HG03354 (cell line): Measurements from ENCODE around the gene TMEM187.

ENCODE experiments used
- ATAC-seq: cut with Tn5 transposase; IDR thresholded peaks from one replicate; pipeline ENCODE4 v1.9.1; 2021; ENCODE audit warnings: mild to moderate bottlenecking; ENCODE audit not compliant: unreplicated experiment, poor library complexity, severe bottlenecking

TMEM187 gene, protein sequence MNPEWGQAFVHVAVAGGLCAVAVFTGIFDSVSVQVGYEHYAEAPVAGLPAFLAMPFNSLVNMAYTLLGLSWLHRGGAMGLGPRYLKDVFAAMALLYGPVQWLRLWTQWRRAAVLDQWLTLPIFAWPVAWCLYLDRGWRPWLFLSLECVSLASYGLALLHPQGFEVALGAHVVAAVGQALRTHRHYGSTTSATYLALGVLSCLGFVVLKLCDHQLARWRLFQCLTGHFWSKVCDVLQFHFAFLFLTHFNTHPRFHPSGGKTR

DNA sequence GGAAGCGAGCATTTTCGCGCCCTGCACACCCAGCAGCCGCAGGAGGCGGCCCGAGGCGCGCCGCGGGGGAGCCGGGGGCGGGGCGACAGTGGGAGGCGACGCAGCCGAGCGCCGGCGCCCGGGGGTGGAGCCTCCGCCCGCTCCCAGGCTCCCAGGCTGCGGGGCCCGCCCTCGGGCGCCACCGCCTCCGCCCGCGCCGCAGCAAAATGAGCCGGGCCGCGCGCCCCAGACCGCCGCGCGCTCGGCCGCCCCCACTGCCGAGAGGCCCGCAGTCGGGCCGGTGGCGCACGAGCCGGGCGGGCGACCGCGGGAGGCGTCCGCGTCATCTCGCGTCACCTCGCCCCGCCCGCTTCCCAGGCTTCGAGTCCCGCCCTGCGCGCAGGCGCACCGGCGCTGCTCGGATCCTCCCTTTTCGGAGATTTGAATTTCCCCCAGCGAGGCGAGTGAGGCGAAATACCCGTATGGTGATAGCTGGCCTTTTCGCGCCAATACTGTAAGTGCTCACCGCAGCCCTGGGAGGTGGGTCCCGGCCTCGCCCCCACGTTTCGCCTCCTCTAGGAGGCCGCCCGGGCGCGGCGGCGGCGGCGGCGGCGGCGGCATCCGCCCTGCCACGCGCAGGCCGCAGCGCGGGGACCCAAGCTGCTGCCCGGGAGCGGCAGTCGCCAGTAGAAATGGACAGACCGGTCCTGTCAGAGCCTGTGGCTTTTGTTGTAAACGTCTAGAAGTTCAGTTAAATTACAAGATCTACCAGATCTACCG is at the start of gene TMEM187:
TSS of gene TMEM187 (plus strand) at position 387 of the 759 bp plus-strand sequence. CDS start 9,309 bp downstream, outside the sequence.
- ATAC-seq = peak; percentile 58

DNA sequence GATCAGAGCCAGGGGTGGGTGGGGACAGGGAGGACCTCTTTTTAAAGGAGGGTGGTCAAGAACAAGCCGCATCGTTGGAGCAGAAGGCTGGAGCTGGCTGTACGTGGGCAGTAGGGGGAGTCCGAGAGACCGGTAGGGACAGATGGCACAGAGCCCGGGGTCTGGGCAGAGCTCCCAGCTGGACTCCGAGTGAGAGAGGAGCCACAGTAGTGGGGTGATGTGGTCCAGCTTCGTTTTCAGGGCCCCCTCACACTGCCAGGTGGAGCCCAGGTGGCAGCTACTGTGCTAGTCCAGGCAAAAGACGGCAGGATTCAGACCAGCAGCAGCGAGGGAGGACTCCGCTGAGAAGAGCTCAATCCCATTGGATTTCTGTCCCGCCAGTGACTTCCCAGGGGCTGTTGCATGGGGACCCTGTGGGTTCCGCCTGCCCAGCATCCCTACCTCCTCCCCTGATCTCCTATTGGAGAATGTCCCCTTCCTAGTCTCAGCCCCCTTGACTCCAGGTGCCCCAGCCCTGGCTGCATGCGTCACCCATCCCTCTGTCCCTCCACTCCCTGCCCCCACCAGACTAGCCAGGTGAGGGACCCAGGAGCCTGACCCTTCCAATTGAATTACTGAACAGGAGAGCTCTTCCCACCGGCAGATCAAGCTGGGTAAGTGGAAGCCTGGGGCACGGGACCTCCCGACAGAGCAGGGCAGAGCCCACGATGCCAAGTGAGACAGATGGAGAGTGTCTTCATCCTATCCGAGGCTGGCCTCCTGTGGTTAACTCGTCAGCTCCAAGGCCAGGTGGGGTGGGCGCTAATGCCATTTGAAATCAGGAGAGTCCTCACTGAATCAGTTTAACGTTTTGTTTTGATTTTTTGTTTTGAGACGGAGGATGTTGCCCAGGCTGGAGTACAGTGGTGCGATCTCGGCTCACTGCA is 49.4 kb upstream of the TMEM187 start:
- no peak for ATAC-seq

DNA sequence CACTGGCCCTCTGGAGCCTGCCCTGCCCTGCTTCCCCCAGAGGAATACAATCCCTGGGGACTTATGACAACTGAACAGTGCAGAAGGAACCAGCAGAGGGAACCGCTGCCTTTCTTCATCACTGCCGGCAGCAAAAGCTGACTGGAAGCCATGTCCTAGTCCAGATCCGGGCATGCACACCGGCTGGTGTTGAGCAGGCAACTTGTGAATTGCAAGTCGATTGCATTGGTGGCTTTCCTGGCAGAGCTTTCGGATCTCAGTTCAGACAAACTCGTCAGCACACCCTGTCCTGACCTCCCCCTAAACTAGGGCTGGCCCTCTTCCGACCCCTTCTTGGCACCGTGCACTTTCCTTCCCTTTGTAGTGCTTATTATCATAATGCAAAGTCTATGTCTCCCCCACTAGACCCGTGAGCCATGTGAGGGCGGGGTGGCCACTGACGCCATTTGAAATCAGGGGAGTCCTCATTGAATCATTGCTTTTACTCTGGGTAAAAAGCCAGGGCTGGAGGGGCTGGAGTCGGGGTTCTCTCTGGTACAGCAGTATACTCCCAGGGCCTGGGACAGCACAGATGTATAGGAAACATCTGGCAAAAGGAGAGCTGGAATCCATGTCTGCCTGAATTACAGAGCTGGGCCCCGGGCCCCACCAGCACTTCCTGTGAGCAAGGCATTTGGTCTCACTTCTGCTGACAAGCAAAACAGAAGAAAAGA is 48.2 kb upstream of the TMEM187 start:
- no peak for ATAC-seq

DNA sequence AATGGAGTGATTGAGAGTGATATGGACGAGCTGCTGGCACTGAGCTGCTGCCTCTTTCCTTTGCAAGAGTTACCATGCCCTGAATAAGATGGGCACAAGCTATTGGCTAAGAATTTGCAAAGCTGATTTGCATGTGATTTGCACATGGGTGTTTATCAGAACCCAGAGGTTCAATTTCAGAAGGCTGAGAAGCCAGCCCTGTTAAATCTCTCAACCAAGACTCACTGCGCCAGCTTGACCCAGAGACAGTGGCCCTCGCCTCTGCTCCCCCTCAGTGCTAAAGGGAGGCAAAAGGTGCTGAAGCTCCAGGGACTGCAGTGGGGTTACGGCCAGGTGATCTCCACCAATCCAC is 47.2 kb upstream of the TMEM187 start:
- ATAC-seq = no peak

DNA sequence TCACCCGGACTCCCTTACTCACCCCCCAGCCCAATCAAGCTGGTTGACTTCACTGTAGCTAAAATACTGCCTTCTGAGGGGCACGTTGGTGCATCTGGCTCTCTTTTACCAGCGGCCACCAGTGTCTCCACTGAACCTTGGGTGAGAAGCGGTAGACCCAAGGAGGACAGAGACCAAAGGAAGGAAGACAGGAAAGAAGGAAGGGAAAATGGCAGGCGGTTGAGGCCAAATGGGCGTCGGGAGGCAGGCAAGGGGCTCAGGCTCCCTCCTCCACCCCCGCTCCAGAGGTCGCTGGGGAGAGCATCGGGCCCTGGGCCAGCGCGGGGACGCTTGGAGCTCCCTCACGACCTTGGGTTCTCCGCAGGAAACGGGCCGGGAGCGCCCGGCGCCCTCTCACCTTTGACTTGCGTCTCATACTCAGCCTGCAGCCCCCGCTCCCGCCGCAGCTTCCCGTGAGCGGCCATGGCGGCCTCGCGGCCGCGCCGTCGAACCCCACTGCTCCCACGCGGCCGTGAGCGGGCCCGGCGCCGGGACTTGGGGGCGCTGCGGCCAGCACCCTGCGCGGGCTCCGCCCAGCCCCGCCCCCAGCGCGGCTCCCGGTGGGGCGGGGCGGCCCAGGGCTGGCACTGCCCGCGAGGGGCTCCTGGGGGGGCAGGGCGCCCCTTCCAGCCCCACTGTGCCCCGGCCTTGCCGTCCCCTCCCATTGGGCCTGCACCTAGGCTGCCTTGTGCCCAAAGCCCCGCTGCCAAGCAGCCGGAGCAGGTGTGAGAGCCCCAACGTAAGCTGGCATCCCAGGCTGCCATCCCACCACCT is 46.6 kb upstream of the TMEM187 start, which contains the start of gene ARHGAP4:
TSS of gene ARHGAP4 (minus strand) at position 526 of the 813 bp plus-strand sequence. CDS start at position 464, 62 bp downstream.
- ATAC-seq = no peak

DNA sequence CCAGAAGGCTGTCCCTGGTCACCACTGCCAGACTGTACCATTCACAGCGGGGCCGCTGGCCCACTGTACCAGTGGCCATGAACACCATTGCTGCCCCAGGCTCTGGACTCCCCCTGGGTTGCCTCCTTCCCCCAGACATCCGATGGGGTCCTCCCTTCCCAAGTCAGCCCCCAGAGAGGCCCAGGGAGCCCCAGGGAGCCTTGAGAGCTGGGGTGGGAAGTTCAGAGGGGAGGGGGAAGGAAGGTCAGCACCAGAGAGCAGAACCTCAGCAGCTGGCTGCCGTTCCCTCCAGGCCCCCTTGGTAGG is 46.0 kb upstream of the TMEM187 start:
- ATAC-seq = peak; percentile 0

DNA sequence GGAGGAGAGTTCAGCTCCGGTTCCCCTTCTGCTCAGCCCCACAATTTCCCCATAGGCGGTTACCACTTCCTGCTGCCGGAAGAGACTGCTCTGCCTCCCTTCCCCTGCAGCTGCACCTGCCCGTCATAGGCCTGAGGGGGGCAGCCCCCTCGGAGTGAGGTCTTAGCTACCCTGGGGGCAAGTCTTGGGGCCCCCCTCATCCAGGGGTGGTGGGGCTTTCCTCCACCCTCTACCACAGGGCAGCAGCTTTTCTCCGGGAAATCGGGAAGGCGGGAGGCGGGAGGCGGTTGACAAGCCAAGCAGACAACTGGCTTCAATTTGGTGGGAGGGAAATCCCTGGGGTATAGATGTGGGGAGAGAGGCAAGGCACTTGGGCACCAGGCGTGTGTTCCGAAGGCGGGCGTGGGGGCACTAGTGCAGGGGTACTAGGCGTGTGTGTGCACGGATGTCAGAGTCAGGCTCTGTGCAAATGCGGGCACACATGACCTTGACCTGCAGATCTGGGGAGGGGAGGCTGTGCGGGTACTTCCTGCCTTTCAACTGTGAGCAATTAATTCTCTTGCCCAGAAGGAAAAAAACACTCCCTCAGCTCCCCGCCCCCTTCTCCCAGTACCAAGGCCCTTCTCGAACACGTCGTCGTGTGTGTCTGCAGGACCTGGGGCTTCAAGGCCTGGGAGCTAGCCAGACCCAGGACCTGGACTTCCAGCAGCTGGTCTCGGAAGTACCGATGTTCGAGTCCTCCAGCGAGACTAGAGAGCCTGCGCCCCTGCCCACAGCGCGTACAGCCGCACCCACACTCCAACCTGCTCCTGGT is 45.5 kb upstream of the TMEM187 start:
- peak; percentile 55 for ATAC-seq

DNA sequence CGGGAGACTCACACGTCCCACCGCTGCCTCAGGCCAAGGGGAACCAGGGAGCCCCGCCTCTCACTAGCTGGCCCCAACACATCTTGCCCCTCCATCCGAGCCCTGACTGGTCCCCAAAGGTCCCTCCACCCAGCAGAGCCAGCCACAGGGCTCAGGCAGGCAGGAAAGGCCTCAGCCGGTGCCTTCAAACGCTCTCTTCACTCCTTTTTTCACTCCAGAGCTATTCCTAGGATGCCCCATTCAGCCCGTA is 45.0 kb upstream of the TMEM187 start:
- peak; percentile 0 for ATAC-seq

DNA sequence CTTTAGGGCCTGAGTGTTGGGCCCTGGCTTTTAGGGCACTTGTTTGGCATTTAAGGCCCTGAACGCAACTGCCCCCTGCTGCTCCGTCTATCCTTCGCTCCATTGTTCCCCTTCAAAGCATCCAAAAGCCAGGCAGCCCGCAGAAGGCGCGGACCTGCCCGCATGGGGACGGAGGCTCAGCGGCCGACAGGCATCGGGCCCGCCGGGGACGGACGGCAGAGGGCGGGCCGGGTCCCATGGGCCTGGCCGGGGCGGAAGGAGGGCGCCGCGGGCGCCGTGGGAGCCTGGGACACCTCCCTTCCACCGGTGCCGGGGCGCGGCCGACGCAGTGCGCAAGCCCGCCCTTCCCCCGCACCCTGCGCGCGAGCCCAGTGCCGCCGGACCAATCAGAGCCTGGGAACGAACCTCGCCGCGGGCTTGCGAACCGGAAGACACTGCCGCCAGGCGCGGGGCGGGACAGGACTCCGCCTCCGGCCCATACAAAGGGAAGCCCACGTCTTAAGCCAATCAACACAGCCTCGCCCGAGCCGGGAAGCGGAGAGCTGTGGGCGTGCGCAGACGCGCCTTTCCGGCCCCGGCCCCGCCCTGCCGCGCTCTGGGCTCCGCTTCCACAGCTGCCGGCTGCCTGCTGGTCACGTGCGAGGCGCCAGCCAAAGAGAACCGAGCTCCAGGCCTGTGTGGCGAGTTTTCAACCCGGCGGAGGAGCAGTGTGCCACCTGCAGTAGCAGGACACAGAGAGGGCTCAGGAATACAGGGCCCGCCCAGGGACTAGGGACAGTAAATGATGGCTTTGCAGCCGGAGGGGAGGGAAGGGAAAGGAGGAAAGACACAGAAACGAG is 44.4 kb upstream of the TMEM187 start:
- ATAC-seq = peak; percentile 82

DNA sequence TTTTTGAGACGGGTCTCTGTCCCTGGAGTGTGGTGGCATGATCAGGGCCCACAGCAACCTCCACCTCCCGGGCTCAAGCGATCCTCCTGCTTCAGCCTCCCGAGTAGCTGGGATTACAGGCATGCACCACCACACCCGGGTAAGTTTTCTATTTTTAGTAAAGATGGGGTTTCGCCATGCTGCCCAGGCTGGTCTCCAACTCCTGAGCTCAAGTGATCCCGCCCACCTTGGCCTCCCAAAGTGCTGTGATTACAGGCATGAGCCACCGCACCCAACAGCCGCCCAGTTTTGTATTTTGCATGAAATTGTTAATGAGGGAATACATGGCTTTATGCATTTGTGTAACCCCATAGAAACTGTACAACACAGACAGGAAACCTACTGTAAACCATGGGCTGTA is 43.7 kb upstream of the TMEM187 start:
- no peak for ATAC-seq

DNA sequence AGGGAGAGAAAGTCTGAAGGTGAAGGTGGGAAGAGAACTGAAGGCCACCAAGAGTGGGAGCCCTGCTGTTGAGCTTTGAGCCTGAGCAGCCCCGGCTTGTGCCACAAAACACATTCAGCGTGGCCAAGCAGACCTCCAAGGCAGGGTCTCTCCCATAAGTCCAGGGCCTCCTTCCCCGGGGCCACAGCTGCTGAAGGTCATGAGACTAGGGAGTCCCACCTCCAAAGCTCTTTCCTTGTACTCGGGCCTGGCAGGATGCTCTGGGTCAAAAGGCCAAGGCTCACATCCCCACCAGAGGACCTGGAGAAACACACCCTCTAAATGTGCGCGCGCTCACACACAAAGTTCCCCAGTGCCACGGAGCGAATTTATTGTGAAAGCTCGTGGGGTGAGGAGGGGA is 43.0 kb upstream of the TMEM187 start:
- no peak for ATAC-seq

DNA sequence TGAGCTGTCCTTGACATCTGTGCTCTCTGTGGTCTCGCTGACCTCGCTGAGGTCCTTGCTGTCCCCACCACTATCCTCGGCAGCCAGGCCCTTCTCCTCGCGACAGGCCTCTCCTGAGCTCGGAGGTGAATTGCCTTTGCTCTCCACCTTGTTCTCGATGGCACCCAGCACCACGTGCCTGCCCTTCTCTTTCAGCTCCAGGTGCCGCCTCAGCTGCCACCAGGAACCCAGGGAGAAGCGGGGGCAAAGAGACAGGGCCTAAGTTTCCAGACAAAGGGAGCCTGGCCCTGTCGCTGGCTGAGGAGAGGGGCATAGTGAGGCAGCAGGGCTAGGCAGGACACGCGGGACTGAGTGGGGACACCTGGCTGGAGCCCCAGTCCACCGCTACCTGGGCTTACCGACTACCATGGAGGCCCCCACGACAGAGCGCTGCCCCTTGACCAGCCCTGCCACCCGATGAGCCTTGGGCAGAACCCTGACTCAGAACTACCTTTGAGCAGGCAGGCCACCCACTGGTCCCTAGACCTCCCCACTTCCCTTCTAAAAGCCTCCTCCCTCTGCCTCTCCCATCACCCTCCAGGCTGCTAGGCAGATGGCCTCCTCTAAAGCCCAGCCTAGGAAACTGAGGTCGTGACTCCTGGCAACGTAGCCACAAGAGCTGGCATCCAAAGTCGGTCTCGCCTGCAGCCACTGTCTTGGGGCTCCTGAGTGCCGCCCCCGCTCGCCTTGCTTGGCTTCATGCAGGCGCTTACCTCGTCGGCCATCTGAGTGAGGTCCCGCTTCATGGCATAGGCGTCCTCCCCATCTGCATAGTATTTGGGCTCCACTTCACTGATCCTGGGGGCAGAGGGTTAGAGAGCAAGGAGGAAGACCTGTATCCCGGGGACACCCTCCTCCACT is 42.3 kb upstream of the TMEM187 start:
- ATAC-seq = no peak

DNA sequence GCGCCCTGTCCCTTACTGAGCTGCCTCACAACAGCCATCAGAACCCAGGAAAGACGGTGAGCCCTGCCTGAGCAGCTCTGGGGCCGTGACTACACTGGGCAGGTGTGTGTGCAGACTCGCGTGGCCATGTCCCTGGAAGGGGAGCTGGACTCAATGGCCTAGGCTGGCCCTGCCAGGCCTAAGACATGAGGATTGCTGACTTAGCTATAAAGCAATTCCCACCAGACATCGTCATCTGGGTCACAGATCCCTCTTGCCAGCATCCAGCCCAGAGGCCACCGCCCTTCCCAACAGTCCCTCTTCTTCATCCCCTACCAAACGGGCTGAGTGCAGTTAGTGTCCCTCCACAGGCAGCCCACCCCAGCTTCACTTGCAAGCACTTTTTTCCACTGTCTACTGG is 41.4 kb upstream of the TMEM187 start:
- no peak for ATAC-seq

DNA sequence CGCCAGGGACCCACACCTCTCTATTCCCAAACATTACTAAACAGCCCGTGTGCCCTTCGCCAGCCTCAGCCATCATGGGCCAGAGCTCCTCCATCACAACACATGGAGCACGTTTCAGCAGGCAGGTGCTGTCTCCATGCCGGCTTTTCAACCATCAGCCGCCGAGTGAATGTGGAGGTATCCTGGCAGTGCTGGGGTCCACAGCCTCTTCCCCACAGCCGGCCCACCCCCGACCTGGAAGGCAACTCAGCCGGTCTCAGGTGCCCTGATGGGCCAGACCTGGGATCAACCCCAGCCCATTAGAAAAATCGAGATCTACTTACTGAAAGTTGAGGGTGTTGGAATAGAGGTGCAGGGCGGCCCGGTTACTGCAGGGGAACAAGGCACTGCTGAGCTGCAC is 40.8 kb upstream of the TMEM187 start:
- ATAC-seq = no peak

DNA sequence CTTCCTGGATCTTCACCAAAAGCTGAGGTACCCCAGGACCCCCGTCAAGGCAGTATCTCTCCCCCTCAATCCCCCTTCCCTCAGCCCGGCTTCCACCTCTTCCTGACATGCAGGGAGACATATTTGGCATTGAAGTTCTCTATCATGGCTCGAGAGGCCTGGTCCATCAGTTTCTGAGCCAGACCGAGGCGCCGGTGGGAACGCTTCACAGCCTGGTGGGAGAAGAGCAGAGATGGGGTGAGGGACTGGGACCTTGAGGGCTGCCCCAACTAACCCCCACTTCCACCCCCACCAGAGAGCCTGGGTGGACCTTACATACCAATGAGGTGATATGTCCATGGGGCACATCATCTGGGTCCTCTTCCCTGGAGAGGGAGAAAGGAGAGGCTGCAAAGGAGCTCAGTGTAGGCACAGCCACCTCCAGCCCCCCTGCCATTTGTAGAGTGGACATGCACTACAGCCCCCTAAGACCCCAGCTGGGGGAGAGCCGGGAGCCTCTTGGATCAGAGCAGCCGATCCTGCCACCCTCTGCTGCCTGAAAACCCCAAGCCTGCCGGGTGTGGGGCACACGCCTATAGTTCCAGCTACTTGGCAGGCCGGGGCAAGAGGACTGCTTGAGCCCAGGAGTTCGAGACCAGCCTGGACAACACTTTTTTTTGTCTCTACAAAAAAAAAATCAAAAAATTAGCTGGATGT is 40.2 kb upstream of the TMEM187 start:
- ATAC-seq = no peak

DNA sequence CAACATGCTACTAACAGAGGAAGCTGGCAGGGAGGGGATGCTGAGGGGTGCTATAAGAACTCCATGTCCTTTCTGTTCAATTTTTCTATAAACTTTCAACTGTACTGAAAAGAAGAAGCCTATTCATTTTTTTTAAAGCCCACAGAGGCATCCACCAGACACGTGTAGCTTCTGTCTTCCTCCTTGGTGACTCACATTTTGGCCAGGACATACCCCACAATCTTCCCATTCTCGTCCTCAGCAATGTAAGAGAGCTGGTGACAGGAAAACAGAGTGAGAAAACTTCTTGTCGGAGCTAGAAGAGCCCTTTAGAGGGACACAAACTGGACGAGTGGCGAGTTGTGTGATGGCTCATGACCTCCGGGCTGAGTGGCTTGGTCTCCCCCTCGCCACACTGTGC is 38.8 kb upstream of the TMEM187 start:
- no peak for ATAC-seq
